KMS-11 (cell line): Measurements from ENCODE around the gene TMEM167A.

Experiments used
- H2AFZ ChIP-seq: fragments of 200-600 bp; sonication (generic); 2 replicates; pipeline ENCODE4 v1.6.1; 2016; ENCODE audit warnings: antibody characterized with exemption, mixed run types, low read depth
- H3K27ac ChIP-seq: fragments of 200-600 bp; sonication (generic); 2 replicates; pipeline ENCODE4 v1.6.1; 2016; ENCODE audit warnings: mild to moderate bottlenecking, mixed run types
- H3K27me3 ChIP-seq: fragments of 200-600 bp; sonication (generic); 2 replicates; pipeline ENCODE4 v1.6.1; 2017; ENCODE audit warnings: mild to moderate bottlenecking, low read depth, mixed run types, moderate library complexity; ENCODE audit not compliant: insufficient read depth
- H3K36me3 ChIP-seq: fragments of 200-600 bp; sonication (generic); 2 replicates; pipeline ENCODE4 v1.6.1; 2017; ENCODE audit warnings: mild to moderate bottlenecking, mixed run types; ENCODE audit not compliant: insufficient read depth
- H3K4me1 ChIP-seq: fragments of 200-600 bp; sonication (generic); 2 replicates; pipeline ENCODE4 v1.6.1; 2016; ENCODE audit warnings: mild to moderate bottlenecking, low read depth, mixed run types; ENCODE audit not compliant: poor library complexity, severe bottlenecking
- H3K4me2 ChIP-seq: fragments of 200-600 bp; sonication (generic); 2 replicates; pipeline ENCODE4 v1.7.0; 2016; ENCODE audit warnings: mild to moderate bottlenecking, mixed run types
- H3K4me3 ChIP-seq: fragments of 200-600 bp; sonication (generic); IDR thresholded peaks from 2 replicates; pipeline ENCODE4 v1.6.1; 2017; ENCODE audit warnings: low read depth, low read length, mixed read lengths; ENCODE audit not compliant: insufficient read depth
- H3K79me2 ChIP-seq: fragments of 200-600 bp; sonication (generic); 2 replicates; pipeline ENCODE4 v1.6.1; 2016; ENCODE audit warnings: low read depth, mixed run types; ENCODE audit not compliant: insufficient read depth
- H3K9ac ChIP-seq: fragments of 200-600 bp; sonication (generic); 2 replicates; pipeline ENCODE4 v1.6.1; 2016; ENCODE audit warnings: mild to moderate bottlenecking, mixed run types
- H4K20me1 ChIP-seq: fragments of 200-600 bp; sonication (generic); 2 replicates; pipeline ENCODE4 v1.6.1; 2016; ENCODE audit warnings: mild to moderate bottlenecking, mixed run types; ENCODE audit not compliant: insufficient read depth
- CTCF ChIP-seq: fragments of 200-600 bp; sonication (generic); conservative IDR thresholded peaks from 2 replicates; pipeline ENCODE4 v1.6.1; 2017; ENCODE audit warnings: low read depth, mild to moderate bottlenecking, antibody characterized with exemption, low read length, moderate library complexity, mixed read lengths

Gene TMEM167A

GRCh38 chr5:83095957-83096539, 18.9 kb upstream of the TMEM167A start:
- Histone ChIP-seq H3K27ac (no peak overlapping the region), H3K4me3 (no peak overlapping the region), H3K27me3 (no peaks in the 10 kb centered on the region), H3K36me3 (no peaks in the 10 kb centered on the region), H4K20me1 (no peaks in the 10 kb centered on the region), H3K4me2 (no peak overlapping the region), H3K9ac (no peak overlapping the region), H3K4me1 (peaks cover 7% of the 10 kb centered on the region), H3K79me2 (no peaks in the 10 kb centered on the region), H2AFZ (no peak overlapping the region)
- TF ChIP-seq CTCF: no peak

GRCh38 chr5:83095163-83095956, 18.2 kb upstream of the TMEM167A start:
- TF ChIP-seq CTCF: no peak
- H3K27ac ChIP-seq: no peak overlapping the region
- no peak overlapping the region for H2AFZ ChIP-seq

GRCh38 chr5:83093692-83094091, 16.5 kb upstream of the TMEM167A start:
- no peak for TF ChIP-seq CTCF
- H3K4me1 ChIP-seq: peaks cover 7% of the 10 kb centered on the region
- no peaks in the 10 kb centered on the region for H3K27me3 ChIP-seq
- H3K27ac ChIP-seq: no peak overlapping the region
- no peak overlapping the region for H2AFZ ChIP-seq
- no peak overlapping the region for H3K4me2 ChIP-seq
- no peak overlapping the region for H3K9ac ChIP-seq
- H3K36me3 ChIP-seq: no peaks in the 10 kb centered on the region
- H3K4me3 ChIP-seq: no peak overlapping the region
- H4K20me1 ChIP-seq: no peaks in the 10 kb centered on the region
- H3K79me2 ChIP-seq: no peaks in the 10 kb centered on the region

More at GRCh38 chr5:83095163-83095956, 18.2 kb upstream of the TMEM167A start:
- H3K4me3 ChIP-seq: no peak overlapping the region
- H3K4me2 ChIP-seq: no peak overlapping the region
- H3K27me3 ChIP-seq: no peaks in the 10 kb centered on the region
- H4K20me1 ChIP-seq: no peaks in the 10 kb centered on the region
- H3K79me2 ChIP-seq: no peaks in the 10 kb centered on the region
- H3K4me1 ChIP-seq: peaks cover 7% of the 10 kb centered on the region
- no peaks in the 10 kb centered on the region for H3K36me3 ChIP-seq
- no peak overlapping the region for H3K9ac ChIP-seq

GRCh38 chr5:83092619-83093018, 15.4 kb upstream of the TMEM167A start:
- no peaks in the 10 kb centered on the region for H4K20me1 ChIP-seq
- H3K9ac ChIP-seq: no peak overlapping the region
- no peak overlapping the region for H3K4me2 ChIP-seq

More at GRCh38 chr5:83092619-83093018, 15.4 kb upstream of the TMEM167A start:
- Histone ChIP-seq H3K4me3 (no peak overlapping the region), H3K4me1 (peaks cover under 1% of the 10 kb centered on the region), H3K36me3 (no peaks in the 10 kb centered on the region), H3K79me2 (no peaks in the 10 kb centered on the region), H3K27ac (no peak overlapping the region), H3K27me3 (no peaks in the 10 kb centered on the region), H2AFZ (no peak overlapping the region)
- no peak for TF ChIP-seq CTCF
